ENCODE measurements around the gene ZCCHC10.

DNA sequence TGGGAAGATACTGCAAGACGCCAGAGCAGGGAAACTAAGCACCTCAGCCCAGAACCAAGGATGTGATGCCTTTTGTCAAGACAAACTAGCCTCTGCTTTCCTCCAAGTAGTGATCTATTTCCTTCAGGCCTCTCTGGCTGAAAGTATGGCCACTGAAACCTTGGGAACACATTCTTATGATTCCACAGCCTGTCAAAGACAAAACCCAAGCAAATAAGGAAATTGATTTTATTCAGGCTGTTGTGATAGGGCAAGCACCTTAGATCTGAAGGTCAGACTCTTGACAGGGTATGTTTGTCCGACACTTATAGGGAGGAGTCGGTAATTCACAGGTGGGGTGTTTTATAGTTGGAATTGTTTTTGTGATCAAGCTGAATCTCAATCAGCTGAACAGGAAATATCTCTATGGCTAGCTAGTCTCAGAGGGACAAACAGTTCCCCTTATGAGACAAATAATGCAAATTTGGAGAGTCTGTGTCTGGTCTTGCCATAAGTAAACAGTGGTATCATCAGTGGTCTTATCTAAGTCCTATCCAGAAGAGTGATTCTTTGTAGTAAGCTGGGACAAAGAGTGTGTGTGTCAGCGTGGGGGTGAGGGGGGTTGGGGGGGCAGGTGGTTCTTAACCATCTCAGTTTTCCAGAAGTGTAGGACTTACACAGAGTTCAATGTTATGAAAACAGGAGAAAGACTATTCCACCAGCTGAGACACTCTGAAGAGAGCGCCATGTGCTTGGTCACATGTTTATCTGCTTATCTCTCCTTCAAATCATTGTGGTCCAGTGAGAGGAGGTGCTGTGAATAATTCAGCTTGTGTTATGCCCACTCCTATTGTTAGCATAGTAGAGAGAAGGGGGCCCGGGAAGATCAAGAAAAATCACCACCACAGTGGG, 6.7 kb upstream of the ZCCHC10 start:
- TF ChIP-seq, protein P1, sequence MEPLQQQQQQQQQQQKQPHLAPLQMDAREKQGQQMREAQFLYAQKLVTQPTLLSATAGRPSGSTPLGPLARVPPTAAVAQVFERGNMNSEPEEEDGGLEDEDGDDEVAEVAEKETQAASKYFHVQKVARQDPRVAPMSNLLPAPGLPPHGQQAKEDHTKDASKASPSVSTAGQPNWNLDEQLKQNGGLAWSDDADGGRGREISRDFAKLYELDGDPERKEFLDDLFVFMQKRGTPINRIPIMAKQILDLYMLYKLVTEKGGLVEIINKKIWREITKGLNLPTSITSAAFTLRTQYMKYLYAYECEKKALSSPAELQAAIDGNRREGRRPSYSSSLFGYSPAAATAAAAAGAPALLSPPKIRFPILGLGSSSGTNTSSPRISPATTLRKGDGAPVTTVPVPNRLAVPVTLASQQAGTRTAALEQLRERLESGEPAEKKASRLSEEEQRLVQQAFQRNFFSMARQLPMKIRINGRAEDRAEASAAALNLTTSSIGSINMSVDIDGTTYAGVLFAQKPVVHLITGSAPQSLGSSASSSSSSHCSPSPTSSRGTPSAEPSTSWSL (CRISPR knock-in tag; IDR thresholded peaks at IDR 0.05; ENCODE audit: borderline replicate concordance): no peak
- no peak for TF ChIP-seq POLR2A (conservative IDR thresholded peaks at IDR 0.05)
- TF ChIP-seq, protein P2, sequence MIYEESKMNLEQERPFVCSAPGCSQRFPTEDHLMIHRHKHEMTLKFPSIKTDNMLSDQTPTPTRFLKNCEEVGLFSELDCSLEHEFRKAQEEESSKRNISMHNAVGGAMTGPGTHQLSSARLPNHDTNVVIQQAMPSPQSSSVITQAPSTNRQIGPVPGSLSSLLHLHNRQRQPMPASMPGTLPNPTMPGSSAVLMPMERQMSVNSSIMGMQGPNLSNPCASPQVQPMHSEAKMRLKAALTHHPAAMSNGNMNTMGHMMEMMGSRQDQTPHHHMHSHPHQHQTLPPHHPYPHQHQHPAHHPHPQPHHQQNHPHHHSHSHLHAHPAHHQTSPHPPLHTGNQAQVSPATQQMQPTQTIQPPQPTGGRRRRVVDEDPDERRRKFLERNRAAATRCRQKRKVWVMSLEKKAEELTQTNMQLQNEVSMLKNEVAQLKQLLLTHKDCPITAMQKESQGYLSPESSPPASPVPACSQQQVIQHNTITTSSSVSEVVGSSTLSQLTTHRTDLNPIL (CRISPR knock-in tag; IDR thresholded peaks at IDR 0.05): no peak
- no peak for TF ChIP-seq POLR2AphosphoS2 (IDR thresholded peaks at IDR 0.05; ENCODE audit: low read length)
- TF ChIP-seq ZNF830 (CRISPR knock-in tag; IDR thresholded peaks at IDR 0.05): no peak
- TF ChIP-seq ZNF407 (IDR thresholded peaks at IDR 0.05; ENCODE audit: low read depth): no peak
- TF ChIP-seq, protein P3, sequence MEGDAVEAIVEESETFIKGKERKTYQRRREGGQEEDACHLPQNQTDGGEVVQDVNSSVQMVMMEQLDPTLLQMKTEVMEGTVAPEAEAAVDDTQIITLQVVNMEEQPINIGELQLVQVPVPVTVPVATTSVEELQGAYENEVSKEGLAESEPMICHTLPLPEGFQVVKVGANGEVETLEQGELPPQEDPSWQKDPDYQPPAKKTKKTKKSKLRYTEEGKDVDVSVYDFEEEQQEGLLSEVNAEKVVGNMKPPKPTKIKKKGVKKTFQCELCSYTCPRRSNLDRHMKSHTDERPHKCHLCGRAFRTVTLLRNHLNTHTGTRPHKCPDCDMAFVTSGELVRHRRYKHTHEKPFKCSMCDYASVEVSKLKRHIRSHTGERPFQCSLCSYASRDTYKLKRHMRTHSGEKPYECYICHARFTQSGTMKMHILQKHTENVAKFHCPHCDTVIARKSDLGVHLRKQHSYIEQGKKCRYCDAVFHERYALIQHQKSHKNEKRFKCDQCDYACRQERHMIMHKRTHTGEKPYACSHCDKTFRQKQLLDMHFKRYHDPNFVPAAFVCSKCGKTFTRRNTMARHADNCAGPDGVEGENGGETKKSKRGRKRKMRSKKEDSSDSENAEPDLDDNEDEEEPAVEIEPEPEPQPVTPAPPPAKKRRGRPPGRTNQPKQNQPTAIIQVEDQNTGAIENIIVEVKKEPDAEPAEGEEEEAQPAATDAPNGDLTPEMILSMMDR (IDR thresholded peaks at IDR 0.05 in 2 of 3, conservative IDR thresholded peaks at IDR 0.05 in 1 of 3; ENCODE audit: insufficient read depth in 2 of 3, low read depth in 1 of 3, low read length in 3 of 3): no peak
